HG03460 (cell line): ENCODE measurements around the gene ACHE.
A peak's percentile ranks its signal among the peaks of the same experiment; 100 is the strongest.
"Not testable (repeated sequence)": the region's sequence is repeated elsewhere in the genome, so short reads cannot be mapped to it uniquely, and the experiment has no call there.

Experiments
- ATAC-seq: cut with Tn5 transposase; IDR thresholded peaks from one replicate; pipeline ENCODE4 v1.9.1; 2021; ENCODE audit not compliant: unreplicated experiment

Gene ACHE

GRCh38 chr7:100865372-100865911 is 30.2 kb downstream of the ACHE start:
- no peak for ATAC-seq

DNA sequence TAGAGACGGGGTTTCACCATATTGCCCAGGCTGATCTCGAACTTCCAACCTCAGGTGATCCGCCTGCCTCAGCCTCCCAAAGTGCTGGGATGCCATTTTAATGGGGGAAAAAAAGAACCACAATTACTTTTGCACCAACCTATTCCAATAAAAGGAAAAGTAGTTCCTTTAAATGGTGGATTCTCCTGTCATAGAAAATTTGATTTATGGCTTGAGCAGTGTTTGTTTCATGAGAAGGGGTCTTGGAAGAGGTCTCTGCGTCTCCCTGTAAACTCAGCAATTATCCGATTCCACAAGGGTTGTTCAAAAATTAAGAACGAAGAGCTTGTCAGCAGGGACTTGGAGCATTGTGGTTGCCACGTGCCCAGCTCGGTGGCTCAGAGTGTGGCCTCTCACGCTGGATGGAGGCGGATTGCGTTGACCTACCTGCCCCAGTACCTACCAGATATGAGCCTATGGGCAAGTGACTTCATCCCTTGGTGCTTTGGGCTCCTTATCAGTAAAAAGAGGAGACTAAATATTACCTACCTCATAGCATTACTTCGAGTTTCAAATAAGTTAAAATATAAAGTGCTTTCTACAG is 31.3 kb downstream of the ACHE start:
- ATAC-seq, result no peak

DNA sequence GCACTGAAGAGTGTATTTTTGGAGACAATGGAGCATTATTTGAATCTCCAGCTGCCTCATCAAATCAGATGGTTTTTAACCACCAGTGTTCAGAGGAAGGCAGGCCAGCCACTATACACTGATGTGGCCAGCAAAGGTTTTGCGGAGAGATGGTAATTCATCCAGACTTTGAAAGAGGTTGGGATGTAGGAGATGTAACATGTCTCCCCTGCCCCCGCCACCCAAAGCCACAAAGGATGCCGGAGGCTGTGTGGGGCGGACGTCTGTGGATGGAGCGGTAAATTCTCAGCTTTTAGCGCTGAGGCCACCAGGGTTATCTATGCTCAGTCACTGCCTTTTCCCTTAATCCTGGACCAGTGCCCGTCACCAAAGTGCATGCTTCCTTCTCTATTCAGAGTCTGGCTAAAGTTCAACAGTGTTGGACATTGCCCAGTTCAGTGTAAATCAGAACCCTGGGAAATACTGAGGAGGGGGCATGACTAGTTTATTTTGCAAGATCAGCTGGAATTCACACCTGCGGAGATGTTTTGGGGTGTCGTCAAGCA is 32.2 kb downstream of the ACHE start:
- ATAC-seq, result no peak

DNA sequence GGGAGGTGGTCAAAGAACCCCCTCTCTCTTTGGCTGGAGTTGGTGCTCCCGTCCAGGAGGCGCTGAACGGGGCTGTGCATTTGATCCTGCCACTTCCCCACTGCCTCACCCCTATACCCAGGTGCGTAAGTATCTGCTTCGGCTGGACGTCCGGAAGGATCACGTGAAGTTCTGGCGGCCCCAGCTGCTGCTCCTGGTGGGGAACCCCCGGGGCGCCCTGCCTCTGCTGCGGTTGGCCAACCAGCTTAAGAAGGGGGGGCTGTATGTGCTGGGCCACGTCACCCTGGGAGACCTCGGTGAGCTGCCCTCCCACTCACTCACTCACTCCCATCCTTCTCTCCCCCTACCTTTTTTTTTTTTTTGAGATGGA is 34.1 kb downstream of the ACHE start:
- ATAC-seq, result no peak

DNA sequence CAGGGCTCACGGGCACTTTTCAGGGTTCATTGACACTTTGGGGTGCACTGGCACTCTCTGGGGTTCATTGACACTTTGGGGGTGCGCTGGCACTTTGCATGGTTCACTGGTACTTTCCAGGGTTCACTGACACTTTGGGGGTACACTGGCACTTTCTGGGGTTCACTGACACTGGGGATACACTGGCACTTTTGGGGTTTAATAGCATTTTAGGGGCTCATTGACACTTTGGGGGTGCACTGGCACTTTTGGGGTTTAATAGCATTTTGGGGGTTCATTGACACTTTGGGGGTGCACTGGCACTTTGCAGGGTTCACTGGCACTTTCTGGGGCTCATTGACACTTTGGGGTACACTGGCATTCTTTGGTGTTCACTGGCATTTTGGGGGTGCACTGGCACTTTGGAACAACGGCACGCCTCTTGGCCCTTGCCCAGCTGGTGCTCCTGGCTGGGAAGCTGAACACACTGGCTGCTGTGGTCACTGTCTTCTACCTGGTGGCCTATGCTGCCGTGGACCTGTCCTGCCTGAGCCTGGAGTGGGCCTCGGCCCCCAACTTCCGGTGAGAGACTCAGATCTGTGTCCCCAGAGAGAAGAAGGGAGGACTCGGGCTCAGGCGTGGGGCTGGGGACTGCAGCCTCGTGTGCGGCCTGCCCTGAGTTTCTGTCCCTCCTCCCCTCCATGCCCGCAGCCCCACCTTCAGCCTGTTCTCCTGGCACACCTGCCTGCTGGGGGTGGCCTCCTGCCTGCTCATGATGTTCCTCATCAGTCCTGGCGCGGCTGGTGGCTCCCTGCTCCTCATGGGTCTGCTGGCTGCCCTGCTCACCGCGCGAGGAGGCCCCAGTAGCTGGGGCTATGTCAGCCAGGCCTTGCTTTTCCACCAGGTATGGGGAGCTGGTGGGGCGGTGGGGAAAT is 34.7 kb downstream of the ACHE start:
- no peak for ATAC-seq

DNA sequence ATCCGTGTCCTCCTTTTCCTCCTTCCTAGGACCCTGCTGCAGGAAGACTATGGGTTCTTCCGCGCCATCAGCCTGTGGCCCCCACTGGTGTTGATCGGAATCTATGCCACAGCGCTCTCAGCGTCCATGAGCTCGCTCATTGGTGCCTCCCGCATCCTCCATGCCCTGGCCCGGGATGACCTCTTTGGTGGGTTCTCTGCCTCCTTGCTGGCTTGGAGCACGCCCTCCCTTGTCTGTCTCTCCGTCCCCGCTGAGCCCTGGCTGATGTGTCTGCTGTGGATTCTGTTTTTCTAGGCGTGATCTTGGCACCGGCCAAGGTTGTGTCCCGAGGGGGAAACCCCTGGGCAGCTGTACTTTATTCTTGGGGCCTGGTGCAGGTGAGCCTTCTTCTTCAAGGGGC is 35.8 kb downstream of the ACHE start:
- ATAC-seq, result no peak

DNA sequence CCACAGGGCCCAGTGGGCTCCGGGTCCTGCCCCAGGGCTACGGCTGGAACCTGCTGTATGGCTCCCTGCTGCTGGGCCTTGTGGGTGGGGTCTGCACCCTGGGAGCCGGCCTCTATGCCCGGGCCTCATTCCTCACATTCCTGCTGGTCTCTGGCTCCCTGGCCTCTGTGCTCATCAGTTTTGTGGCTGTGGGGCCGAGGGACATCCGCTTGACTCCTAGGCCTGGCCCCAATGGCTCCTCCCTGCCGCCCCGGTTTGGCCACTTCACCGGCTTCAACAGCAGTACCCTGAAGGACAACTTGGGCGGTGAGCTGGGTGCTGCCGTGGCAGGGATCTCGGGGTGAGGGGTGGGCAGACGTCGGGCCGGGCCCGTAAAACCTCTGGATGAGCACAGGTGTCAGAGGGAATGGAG is 38.8 kb downstream of the ACHE start:
- ATAC-seq, result no peak

- no peak for ATAC-seq
These were observed 40.2 kb downstream of the ACHE start for GRCh38 chr7:100855515-100855914.

DNA sequence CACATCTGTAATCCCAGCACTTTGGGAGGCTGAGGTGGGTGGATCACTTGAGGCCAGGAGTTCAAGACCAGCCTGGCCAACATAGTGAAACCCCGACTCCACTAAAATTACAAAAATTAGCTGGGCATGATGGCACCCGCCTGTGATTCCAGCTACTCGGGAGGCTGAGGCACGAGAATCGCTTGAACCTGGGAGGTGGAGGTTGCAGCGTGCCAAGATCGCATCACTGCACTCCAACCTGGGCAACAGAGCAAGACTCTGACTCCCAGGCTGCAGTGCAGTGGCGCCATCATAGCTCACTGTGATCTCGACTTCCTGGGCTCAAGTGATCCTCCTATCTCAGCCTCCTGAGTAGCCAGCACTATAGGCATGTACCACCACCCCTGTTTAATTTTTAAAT is 40.8 kb downstream of the ACHE start:
- not testable (repeated sequence) for ATAC-seq

DNA sequence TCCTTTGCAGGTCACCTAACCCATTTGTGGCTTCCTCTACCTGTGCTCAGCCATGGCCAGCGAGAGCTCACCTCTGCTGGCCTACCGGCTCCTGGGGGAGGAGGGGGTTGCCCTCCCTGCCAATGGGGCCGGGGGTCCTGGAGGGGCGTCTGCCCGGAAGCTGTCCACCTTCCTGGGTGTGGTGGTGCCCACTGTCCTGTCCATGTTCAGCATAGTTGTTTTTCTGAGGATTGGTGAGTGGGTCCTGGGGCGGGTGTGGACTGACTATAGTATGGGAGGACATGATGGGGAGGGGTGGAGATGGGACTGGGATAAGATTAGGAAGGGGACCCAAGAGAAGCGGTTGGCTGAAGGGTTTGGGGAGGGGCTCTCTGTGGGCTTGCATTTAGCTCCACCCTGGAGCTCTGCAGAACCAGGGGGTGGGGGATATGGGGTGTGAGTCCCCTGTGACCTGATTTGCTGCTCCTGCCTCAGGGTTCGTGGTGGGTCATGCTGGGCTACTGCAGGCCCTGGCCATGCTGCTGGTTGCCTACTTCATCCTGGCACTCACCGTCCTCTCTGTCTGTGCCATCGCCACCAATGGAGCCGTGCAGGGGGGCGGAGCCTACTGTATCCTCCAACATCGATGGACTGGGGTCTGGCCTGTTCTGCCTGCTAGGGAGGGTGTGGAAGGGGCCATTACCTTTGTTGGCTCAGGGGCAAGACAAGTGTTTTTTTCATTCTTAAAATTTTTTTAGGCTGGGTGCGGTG is 41.4 kb downstream of the ACHE start:
- ATAC-seq, result no peak

DNA sequence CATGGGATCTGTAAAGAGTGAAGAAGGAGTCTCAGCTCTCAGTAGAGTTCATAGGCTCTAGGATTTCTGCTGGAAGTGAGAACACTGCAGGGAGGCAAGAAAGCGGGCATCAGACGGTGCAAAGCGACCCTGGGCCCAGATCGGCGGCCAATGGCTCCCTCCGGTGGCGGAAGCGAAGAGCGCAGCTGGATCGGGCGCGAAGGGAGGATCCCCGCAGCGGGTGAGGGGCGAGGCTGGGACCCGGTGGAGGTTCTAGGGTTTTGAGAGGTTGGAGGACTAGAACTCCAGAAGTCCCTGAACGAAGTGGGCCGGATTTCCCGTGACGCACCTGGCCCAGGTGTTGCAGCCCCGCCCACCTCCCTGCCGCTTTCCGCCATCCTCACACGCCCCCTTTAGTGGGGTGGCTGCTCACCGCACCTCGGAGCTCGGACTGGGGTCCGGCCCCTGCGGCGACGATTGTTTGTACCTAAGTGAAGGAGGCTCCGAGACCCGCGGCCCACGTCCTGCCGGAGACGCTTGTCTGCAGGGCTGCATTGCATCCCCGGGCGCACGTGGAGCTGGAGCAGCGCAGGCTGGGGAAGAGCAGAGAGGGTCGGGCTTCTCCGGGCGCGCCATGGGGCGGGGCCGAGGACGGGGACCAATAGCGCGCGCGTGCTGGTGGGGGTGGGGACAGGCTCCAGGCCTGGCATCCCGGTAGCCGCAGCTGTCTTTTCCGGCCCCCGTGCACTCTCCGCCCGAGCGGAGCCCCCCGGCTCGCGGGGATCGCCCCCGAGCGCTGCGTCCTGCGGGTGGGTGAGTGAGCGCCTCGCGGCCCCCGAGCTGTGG is 43.4 kb downstream of the ACHE start, which contains the start of gene SLC12A9:
Gene SLC12A9 (plus strand): TSS at position 666 of the 825 bp plus-strand sequence. CDS start 1,485 bp downstream, outside the sequence.
- ATAC-seq, result peak; percentile 86

DNA sequence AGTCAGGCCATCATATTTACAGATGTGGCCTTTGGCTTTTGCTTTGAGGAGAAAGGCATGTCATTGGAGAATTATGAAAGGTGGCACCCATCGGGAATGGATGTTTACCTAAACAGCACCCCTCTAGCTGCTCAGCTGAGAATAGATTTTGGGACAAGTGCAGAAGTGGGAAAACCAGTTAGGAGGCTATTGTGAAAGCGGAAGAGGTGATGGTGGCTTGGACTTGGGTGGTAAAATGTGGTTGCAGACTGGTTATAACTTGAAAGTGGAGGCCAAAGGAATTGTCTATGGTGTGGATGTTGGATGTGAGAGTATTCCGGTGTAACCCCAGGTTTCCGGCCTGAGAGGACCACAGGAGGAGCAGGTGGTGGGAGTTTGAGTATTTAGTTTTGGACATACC is 48.3 kb downstream of the ACHE start:
- ATAC-seq, result no peak

GRCh38 chr7:100840470-100841100 is 55.1 kb downstream of the ACHE start:
- ATAC-seq, result no peak
